CD4-positive, alpha-beta T cell treated with Interleukin-6 for 4 hours (primary cell): ENCODE results near the gene SPATA12.

Experiments used
- DNase-seq: peaks from one replicate; pipeline ENCODE4 v3.0.0-alpha.2; 2020; ENCODE audit warnings: mixed read lengths

The SPATA12 gene

GRCh38 chr3:57120451-57121174 lies 60.1 kb downstream of the SPATA12 start:
- DNase-seq = no peak
